Transverse colon (tissue), 4 donors: ENCODE data around the gene VAV2.

Experiments
- POLR2A ChIP-seq: fragments of 450-650 bp; IDR thresholded peaks from one replicate; pipeline ENCODE4 v1.6.1; 2016; ENCODE audit warnings: antibody characterized with exemption, mild to moderate bottlenecking, moderate library complexity
- POLR2AphosphoS5 ChIP-seq, 3 donors: sonication (generic); formaldehyde crosslinking; IDR thresholded peaks; one replicate each; pipeline ENCODE4 v1.6.1; 2016; ENCODE audit warnings: antibody characterized with exemption in 3 of 3
- TF ChIP-seq, protein P1 (sequence below), 5 experiments: fragments of 200-600 bp in 3 of 5; fragments of 450-650 bp in 2 of 5; sonication (generic) in 3 of 5; IDR thresholded peaks; 1 replicate in 2 of 5; 2 replicates in 3 of 5; pipeline ENCODE4 v1.5.1; 2016 to 2017; ENCODE audit warnings: antibody characterized with exemption in 5 of 5, inconsistent platforms in 3 of 5, mild to moderate bottlenecking in 2 of 5, moderate library complexity in 1 of 5

GRCh38 chr9:133717113-133718031, 274.8 kb downstream of the VAV2 start:
- TF ChIP-seq, protein P1, sequence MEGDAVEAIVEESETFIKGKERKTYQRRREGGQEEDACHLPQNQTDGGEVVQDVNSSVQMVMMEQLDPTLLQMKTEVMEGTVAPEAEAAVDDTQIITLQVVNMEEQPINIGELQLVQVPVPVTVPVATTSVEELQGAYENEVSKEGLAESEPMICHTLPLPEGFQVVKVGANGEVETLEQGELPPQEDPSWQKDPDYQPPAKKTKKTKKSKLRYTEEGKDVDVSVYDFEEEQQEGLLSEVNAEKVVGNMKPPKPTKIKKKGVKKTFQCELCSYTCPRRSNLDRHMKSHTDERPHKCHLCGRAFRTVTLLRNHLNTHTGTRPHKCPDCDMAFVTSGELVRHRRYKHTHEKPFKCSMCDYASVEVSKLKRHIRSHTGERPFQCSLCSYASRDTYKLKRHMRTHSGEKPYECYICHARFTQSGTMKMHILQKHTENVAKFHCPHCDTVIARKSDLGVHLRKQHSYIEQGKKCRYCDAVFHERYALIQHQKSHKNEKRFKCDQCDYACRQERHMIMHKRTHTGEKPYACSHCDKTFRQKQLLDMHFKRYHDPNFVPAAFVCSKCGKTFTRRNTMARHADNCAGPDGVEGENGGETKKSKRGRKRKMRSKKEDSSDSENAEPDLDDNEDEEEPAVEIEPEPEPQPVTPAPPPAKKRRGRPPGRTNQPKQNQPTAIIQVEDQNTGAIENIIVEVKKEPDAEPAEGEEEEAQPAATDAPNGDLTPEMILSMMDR (IDR thresholded peaks at IDR 0.05): no peak
- TF ChIP-seq POLR2AphosphoS5 (IDR thresholded peaks at IDR 0.05): no peak
- TF ChIP-seq POLR2A: no peak
